CD14-positive monocyte (primary cell): ENCODE results near the gene TNS4. TPM values are rescaled to one million over a fixed set of nuclear protein-coding genes. Genes with fewer than 3 reads are reported as not detected.

Experiments
- DNase-seq, 3 donors: peaks; one replicate each; pipeline ENCODE4 v3.0.0-alpha.2; 2011 to 2022
- H2AFZ ChIP-seq: 2 replicates; pipeline ENCODE4 v1.6.0; 2012; ENCODE audit warnings: mild to moderate bottlenecking, low read depth, low read length, inconsistent platforms; ENCODE audit not compliant: insufficient read depth, poor library complexity, severe bottlenecking
- H3K27ac ChIP-seq, 2 donors: 1 replicate in 1 of 2; 2 replicates in 1 of 2; pipeline ENCODE4 v1.5.1; 2012 to 2013; ENCODE audit warnings: low read length in 2 of 2, control low read depth in 1 of 2, inconsistent platforms in 1 of 2, low read depth in 1 of 2, mild to moderate bottlenecking in 1 of 2
- H3K27me3 ChIP-seq, 2 donors: one replicate each; pipeline versions ENCODE4 v1.6.0 to v1.6.1; 2011 to 2013; ENCODE audit warnings: low read length in 2 of 2; ENCODE audit not compliant: control insufficient read depth in 2 of 2, insufficient read depth in 2 of 2
- H3K36me3 ChIP-seq, 2 donors: replicated peaks in 1 of 2; 1 replicate in 1 of 2; 2 replicates in 1 of 2; pipeline versions ENCODE4 v1.5.1 to v1.6.1; 2012 to 2013; ENCODE audit warnings: low read length in 2 of 2, control low read depth in 1 of 2, inconsistent platforms in 1 of 2, mild to moderate bottlenecking in 1 of 2; ENCODE audit not compliant: insufficient read depth in 2 of 2, control insufficient read depth in 1 of 2
- H3K4me1 ChIP-seq, 2 donors: 1 replicate in 1 of 2; 2 replicates in 1 of 2; pipeline versions ENCODE4 v1.5.1 to v1.6.1; 2012 to 2013; ENCODE audit warnings: low read length in 2 of 2, control low read depth in 1 of 2, inconsistent platforms in 1 of 2, mild to moderate bottlenecking in 1 of 2, moderate library complexity in 1 of 2; ENCODE audit not compliant: insufficient read depth in 2 of 2, control insufficient read depth in 1 of 2
- H3K4me2 ChIP-seq: replicated peaks from 2 replicates; pipeline ENCODE3; 2012; ENCODE audit warnings: low read length, moderate library complexity, mild to moderate bottlenecking; ENCODE audit not compliant: poor library complexity, severe bottlenecking; ENCODE audit errors: extremely low read depth
- H3K4me3 ChIP-seq, 3 experiments: fragments of 200-600 bp in 1 of 3; sonication (generic) in 1 of 3; replicated peaks in 1 of 3; 1 replicate in 2 of 3; 2 replicates in 1 of 3; pipeline ENCODE4 v1.5.1; 2011 to 2013; ENCODE audit warnings: low read length in 3 of 3, mild to moderate bottlenecking in 3 of 3, control low read depth in 2 of 3, low read depth in 2 of 3, inconsistent platforms in 1 of 3, moderate library complexity in 1 of 3
- H3K79me2 ChIP-seq: 2 replicates; pipeline ENCODE4 v1.6.0; 2012; ENCODE audit warnings: mild to moderate bottlenecking, control low read depth, inconsistent platforms, low read length, moderate library complexity; ENCODE audit not compliant: insufficient read depth
- H3K9ac ChIP-seq: 2 replicates; pipeline ENCODE4 v1.6.0; 2017; ENCODE audit warnings: low read length, mild to moderate bottlenecking; ENCODE audit not compliant: insufficient read depth, poor library complexity, severe bottlenecking
- H3K9me3 ChIP-seq, 2 donors: replicated peaks in 1 of 2; 1 replicate in 1 of 2; 2 replicates in 1 of 2; pipeline versions ENCODE4 v1.5.1 to v1.6.1; 2012 to 2013; ENCODE audit warnings: low read length in 2 of 2, control low read depth in 1 of 2; ENCODE audit not compliant: control insufficient read depth in 1 of 2, insufficient read depth in 1 of 2
- H4K20me1 ChIP-seq: 2 replicates; pipeline ENCODE4 v1.6.0; 2012; ENCODE audit warnings: mild to moderate bottlenecking, low read length, control low read depth, moderate library complexity; ENCODE audit not compliant: insufficient read depth
- H3K27ac Mint-ChIP-seq, 7 donors: one replicate each; pipeline ENCODE4 v1.8.0; 2020; ENCODE audit warnings: mild to moderate bottlenecking in 7 of 7, mixed read lengths in 7 of 7, moderate library complexity in 6 of 7, inconsistent platforms in 2 of 7
- H3K27me3 Mint-ChIP-seq, 3 donors: one replicate each; pipeline ENCODE4 v1.8.0; 2021 to 2022; ENCODE audit warnings: low read depth in 3 of 3, mild to moderate bottlenecking in 3 of 3, mixed read lengths in 3 of 3, moderate library complexity in 3 of 3, inconsistent platforms in 1 of 3
- H3K36me3 Mint-ChIP-seq, 2 donors: one replicate each; pipeline ENCODE4 v1.8.0; 2020; ENCODE audit warnings: mixed read lengths in 2 of 2, inconsistent platforms in 1 of 2, mild to moderate bottlenecking in 1 of 2
- H3K4me1 Mint-ChIP-seq: one replicate; pipeline ENCODE4 v1.8.0; 2020; ENCODE audit warnings: mild to moderate bottlenecking, mixed read lengths
- H3K4me3 Mint-ChIP-seq, 2 donors: one replicate each; pipeline ENCODE4 v1.8.0; 2020; ENCODE audit warnings: mild to moderate bottlenecking in 2 of 2, mixed read lengths in 2 of 2, moderate library complexity in 1 of 2
- H3K9me3 Mint-ChIP-seq, 7 donors: one replicate each; pipeline ENCODE4 v1.8.0; 2020 to 2022; ENCODE audit warnings: mixed read lengths in 7 of 7, mild to moderate bottlenecking in 6 of 7, moderate library complexity in 6 of 7, inconsistent platforms in 2 of 7
- WGBS: methylation state at CpG from one replicate; pipeline ENCODE4 v1.1.5; 2013; ENCODE audit warnings: missing lambda C conversion rate; ENCODE audit not compliant: insufficient coverage; 5-methylcytosine and 5-hydroxymethylcytosine counted together
- intact Hi-C, 2 donors: fragments of 100-400 bp; cut with micrococcal nuclease; formaldehyde crosslinking; loops; one replicate each; pipeline versions ENCODE4 v1.15.0 to v1.15.1; 2023
- polyA plus RNA-seq, 3 donors: library from polyadenylated mRNA; depleted of rRNA in 1 of 3; unstranded in 2 of 3; stranded (reverse) in 1 of 3; fragments of 300-500 nt in 2 of 3; fragments of >200 nt in 1 of 3; fragmentation: Illumina TruSeq in 2 of 3; gene quantifications; 1 replicate in 2 of 3; 2 replicates in 1 of 3; pipeline ENCODE4 v1.2.3, GENCODE V29; 2012 to 2021
- TF ChIP-seq, protein P1 (sequence below): fragments of 200-600 bp; IDR thresholded peaks from one replicate; pipeline ENCODE4 v1.8.0; 2022; ENCODE audit warnings: antibody characterized with exemption, mild to moderate bottlenecking

Gene TNS4
- polyA plus RNA-seq, 3 donors, result not detected

DNA sequence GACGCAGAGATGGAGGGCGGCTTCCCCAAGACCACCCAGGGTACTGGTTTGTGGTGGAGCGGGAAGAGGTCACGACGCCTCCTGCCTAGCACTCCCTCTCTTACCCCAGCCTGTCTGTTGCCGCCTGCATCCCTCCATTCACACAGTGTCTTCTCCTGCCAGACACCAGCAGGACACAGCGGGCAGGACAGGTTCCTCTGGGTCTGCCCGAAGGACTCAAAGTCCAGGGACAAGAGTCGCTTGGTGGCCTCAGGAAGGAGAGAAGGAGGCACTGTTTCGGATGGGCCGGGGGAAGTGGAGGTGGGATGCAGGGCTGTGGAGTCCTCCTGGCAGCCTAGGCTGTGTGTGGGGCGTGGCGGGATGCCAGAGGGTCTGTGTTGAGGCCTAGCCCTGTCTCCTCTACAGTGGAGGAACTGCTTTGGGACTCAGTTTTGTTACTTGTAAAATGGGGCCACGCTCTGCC, 19.6 kb upstream of the TNS4 start:
- Histone ChIP-seq H3K9ac (no peak overlapping the region), H3K27me3 (peaks cover 9 to 40% of the 10 kb centered on the region in 2 donors), H4K20me1 (no peaks in the 10 kb centered on the region), H3K9me3 (peaks cover 0 to 5% of the 10 kb centered on the region in 2 donors), H3K4me1 (peaks cover 9 to 14% of the 10 kb centered on the region in 2 donors), H3K4me2 (no peak overlapping the region), H3K79me2 (no peaks in the 10 kb centered on the region), H3K36me3 (no peaks in the 10 kb centered on the region), H3K27ac (no peak overlapping the region), H3K4me3 (no peak overlapping the region), H2AFZ (no peak overlapping the region)
- 95% methylated on average over 7 of the region's 14 CpGs for WGBS
- Mint-ChIP-seq H3K4me3 (no peak overlapping the region), H3K36me3 (no peaks in the 10 kb centered on the region), H3K9me3 (peaks cover 5 to 14% (median 11%) of the 10 kb centered on the region in 7 donors), H3K27me3 (peaks cover 36 to 72% (median 47%) of the 10 kb centered on the region in 3 donors), H3K27ac (no peak overlapping the region), H3K4me1 (peaks cover 18% of the 10 kb centered on the region)
- intact Hi-C loops, result no loop called here
- TF ChIP-seq, protein P1, sequence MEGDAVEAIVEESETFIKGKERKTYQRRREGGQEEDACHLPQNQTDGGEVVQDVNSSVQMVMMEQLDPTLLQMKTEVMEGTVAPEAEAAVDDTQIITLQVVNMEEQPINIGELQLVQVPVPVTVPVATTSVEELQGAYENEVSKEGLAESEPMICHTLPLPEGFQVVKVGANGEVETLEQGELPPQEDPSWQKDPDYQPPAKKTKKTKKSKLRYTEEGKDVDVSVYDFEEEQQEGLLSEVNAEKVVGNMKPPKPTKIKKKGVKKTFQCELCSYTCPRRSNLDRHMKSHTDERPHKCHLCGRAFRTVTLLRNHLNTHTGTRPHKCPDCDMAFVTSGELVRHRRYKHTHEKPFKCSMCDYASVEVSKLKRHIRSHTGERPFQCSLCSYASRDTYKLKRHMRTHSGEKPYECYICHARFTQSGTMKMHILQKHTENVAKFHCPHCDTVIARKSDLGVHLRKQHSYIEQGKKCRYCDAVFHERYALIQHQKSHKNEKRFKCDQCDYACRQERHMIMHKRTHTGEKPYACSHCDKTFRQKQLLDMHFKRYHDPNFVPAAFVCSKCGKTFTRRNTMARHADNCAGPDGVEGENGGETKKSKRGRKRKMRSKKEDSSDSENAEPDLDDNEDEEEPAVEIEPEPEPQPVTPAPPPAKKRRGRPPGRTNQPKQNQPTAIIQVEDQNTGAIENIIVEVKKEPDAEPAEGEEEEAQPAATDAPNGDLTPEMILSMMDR, result no peak
- no peak for DNase-seq

DNA sequence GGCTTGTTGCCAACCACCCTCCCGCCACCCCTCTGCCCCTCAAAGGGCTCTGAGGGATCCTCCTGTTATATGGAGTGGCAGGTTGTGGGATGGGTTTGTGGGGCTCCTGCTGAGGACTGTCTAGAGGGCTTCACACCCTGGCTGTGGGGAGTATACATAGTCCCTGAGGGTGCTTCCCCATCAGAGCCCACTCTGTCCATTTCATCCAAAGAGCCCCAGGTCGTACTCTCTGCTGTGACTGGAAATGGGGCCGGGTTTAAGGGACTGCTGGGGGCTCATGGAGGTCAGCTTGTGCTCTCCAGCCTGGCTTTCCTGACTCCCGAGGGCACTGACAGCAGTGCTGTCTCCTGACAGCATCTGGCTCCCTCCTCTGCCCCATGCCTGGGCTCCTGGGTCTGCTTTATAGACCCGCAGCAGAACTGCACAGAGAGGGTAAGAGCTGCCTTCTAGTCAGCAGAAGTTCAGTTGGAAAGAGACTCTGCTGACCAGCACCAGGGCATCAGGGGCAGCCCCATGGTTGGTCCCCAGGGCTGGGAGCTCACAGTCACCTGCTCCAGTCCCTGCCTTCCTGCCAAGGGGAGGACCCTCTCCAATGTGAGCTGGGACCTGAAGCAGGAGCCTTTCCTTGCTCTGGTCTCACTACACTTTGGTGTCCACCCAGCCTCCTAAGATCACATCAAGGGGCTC, 17.8 kb upstream of the TNS4 start:
- H3K4me1 ChIP-seq, result peaks cover 9 to 14% of the 10 kb centered on the region in 2 donors
- Mint-ChIP-seq H3K4me1 (peaks cover 27% of the 10 kb centered on the region), H3K27ac (no peak overlapping the region), H3K27me3 (peaks cover 46 to 73% (median 57%) of the 10 kb centered on the region in 3 donors), H3K4me3 (peak overlapping the region in 1 of 2 donors; percentile 17), H3K36me3 (no peaks in the 10 kb centered on the region), H3K9me3 (peaks cover 0 to 6% (median 2%) of the 10 kb centered on the region in 7 donors)
- WGBS, result 98% methylated on average over 4 of the region's 5 CpGs
- no peaks in the 10 kb centered on the region for H3K79me2 ChIP-seq
- H3K27me3 ChIP-seq, result peaks cover 12 to 47% of the 10 kb centered on the region in 2 donors
- H3K27ac ChIP-seq, result no peak overlapping the region
- no peaks in the 10 kb centered on the region for H4K20me1 ChIP-seq
- H2AFZ ChIP-seq, result no peak overlapping the region
- TF ChIP-seq, protein P1, result no peak
- intact Hi-C loops, result no loop called here
- H3K9me3 ChIP-seq, result no peaks in the 10 kb centered on the region
- no peaks in the 10 kb centered on the region for H3K36me3 ChIP-seq
- H3K4me3 ChIP-seq, result no peak overlapping the region
- H3K9ac ChIP-seq, result no peak overlapping the region
- no peak for DNase-seq
- H3K4me2 ChIP-seq, result no peak overlapping the region
